Keratinocyte (primary cell): Measurements from ENCODE around the gene PPHLN1. TPM values are rescaled to one million over a fixed set of nuclear protein-coding genes. Genes with fewer than 3 reads are reported as not detected.
"Not testable (repeated sequence)": the region's sequence is repeated elsewhere in the genome, so short reads cannot be mapped to it uniquely, and the experiment has no call there.

ENCODE experiments used
- DNase-seq: peaks from one replicate; pipeline ENCODE4 v3.0.0-alpha.2; 2011; ENCODE audit warnings: low read depth, missing footprints, low spot score
- FAIRE-seq: peaks from 2 replicates; lab custom pipeline; 2011; peaks lifted over from hg19 to GRCh38; lab: Jason Lieb, UNC
- H2AFZ ChIP-seq: 2 replicates; pipeline ENCODE4 v1.6.0; 2012; ENCODE audit warnings: low read length, control low read depth, inconsistent platforms; ENCODE audit not compliant: control insufficient read depth
- H3K27ac ChIP-seq: 2 replicates; pipeline ENCODE4 v1.5.1; 2011; ENCODE audit warnings: low read length; ENCODE audit not compliant: control insufficient read depth, insufficient read depth
- H3K27me3 ChIP-seq: 3 replicates; pipeline ENCODE4 v1.6.0; 2011; ENCODE audit warnings: low read length; ENCODE audit not compliant: control insufficient read depth, insufficient read depth; ENCODE audit errors: extremely low read depth
- H3K36me3 ChIP-seq, 2 experiments: 2 replicates in 1 of 2; 3 replicates in 1 of 2; pipeline ENCODE4 v1.5.1; 2011; ENCODE audit warnings: low read length in 2 of 2, mild to moderate bottlenecking in 1 of 2; ENCODE audit not compliant: control insufficient read depth in 2 of 2, insufficient read depth in 2 of 2; ENCODE audit errors: extremely low read depth in 1 of 2
- H3K4me1 ChIP-seq: 3 replicates; pipeline ENCODE4 v1.5.1; 2011; ENCODE audit warnings: low read length; ENCODE audit not compliant: control insufficient read depth, insufficient read depth; ENCODE audit errors: extremely low read depth
- H3K4me2 ChIP-seq: 3 replicates; pipeline ENCODE4 v1.6.0; 2011; ENCODE audit warnings: low read depth, low read length; ENCODE audit not compliant: control insufficient read depth, insufficient read depth; ENCODE audit errors: extremely low read depth
- H3K4me3 ChIP-seq, 3 experiments: fragments of 200-600 bp in 1 of 3; sonication (generic) in 1 of 3; 2 replicates in 2 of 3; 3 replicates in 1 of 3; pipeline ENCODE4 v1.5.1; 2011 to 2016; ENCODE audit warnings: low read length in 3 of 3, mild to moderate bottlenecking in 3 of 3, control low read depth in 2 of 3, inconsistent platforms in 1 of 3, low read depth in 1 of 3, mixed read lengths in 1 of 3, mixed run types in 1 of 3, moderate library complexity in 1 of 3; ENCODE audit not compliant: control insufficient read depth in 2 of 3, insufficient read depth in 2 of 3; ENCODE audit errors: extremely low read depth in 1 of 3
- H3K79me2 ChIP-seq: 2 replicates; pipeline ENCODE4 v1.6.0; 2012; ENCODE audit warnings: low read length; ENCODE audit not compliant: control insufficient read depth, insufficient read depth
- H3K9ac ChIP-seq: 3 replicates; pipeline ENCODE4 v1.6.0; 2011; ENCODE audit warnings: low read length; ENCODE audit not compliant: control insufficient read depth, insufficient read depth; ENCODE audit errors: extremely low read depth
- H3K9me1 ChIP-seq: 3 replicates; pipeline ENCODE4 v1.6.0; 2011; ENCODE audit warnings: low read length; ENCODE audit not compliant: control insufficient read depth, insufficient read depth; ENCODE audit errors: extremely low read depth
- H3K9me3 ChIP-seq: 2 replicates; pipeline ENCODE4 v1.5.1; 2012; ENCODE audit warnings: low read depth, low read length; ENCODE audit not compliant: control insufficient read depth
- H4K20me1 ChIP-seq: 3 replicates; pipeline ENCODE4 v1.6.0; 2011; ENCODE audit warnings: low read length; ENCODE audit not compliant: control insufficient read depth, insufficient read depth; ENCODE audit errors: extremely low read depth
- EZH2 ChIP-seq: IDR thresholded peaks from one replicate; pipeline ENCODE4 v1.6.1; 2012; ENCODE audit warnings: inconsistent platforms, mild to moderate bottlenecking, low read length, moderate library complexity
- dilution Hi-C: fragments of 300-500 bp; cut with MboI; formaldehyde crosslinking; loops from one replicate; pipeline ENCODE4 v1.7.0; 2020; ENCODE audit warnings: low sequenced_read_pairs; ENCODE audit not compliant: extremely low pct_ligation_motif_present
- polyA plus RNA-seq, 5 experiments: library from polyadenylated mRNA; depleted of rRNA in 3 of 5; stranded (reverse) in 3 of 5; stranded (forward) in 1 of 5; unstranded in 1 of 5; fragments of >200 nt; gene quantifications; 1 replicate in 1 of 5; 2 replicates in 3 of 5; 3 replicates in 1 of 5; pipeline versions ENCODE4 v1.2.1 to v1.2.3, GENCODE V29; 2011 to 2012; ENCODE audit warnings: missing spikeins in 2 of 5, low read depth in 1 of 5, low replicate concordance in 1 of 5
- TF ChIP-seq, protein P1 (sequence below), 3 experiments: IDR thresholded peaks in 1 of 3; conservative IDR thresholded peaks in 1 of 3; optimal IDR thresholded peaks in 1 of 3; 2 replicates in 2 of 3; 3 replicates in 1 of 3; pipeline versions ENCODE3 to v1.5.1; 2011; ENCODE audit warnings: low read length in 3 of 3, mild to moderate bottlenecking in 3 of 3, moderate library complexity in 2 of 3, control low read depth in 1 of 3, inconsistent platforms in 1 of 3; ENCODE audit not compliant: insufficient read depth in 2 of 3; ENCODE audit errors: extremely low read depth in 1 of 3

PPHLN1 gene
- polyA plus RNA-seq, 1 donor (not counting 4 experiments of a cell fraction or from before 2014, with no cell fraction given): 95.5 TPM

GRCh38 chr12:42327227-42327590 is 1.2 kb downstream of the PPHLN1 start:
- H3K9me1 ChIP-seq: peaks cover 3% of the 10 kb centered on the region
- dilution Hi-C loops: no loop called here
- H2AFZ ChIP-seq: no peak overlapping the region
- DNase-seq: no peak
- H3K79me2 ChIP-seq: peaks cover 70% of the 10 kb centered on the region
- peak overlapping the region; percentile 96 for H3K4me2 ChIP-seq
- H4K20me1 ChIP-seq: peaks cover 6% of the 10 kb centered on the region
- H3K36me3 ChIP-seq: peaks cover 0 to 5% of the 10 kb centered on the region in 2 experiments
- peak overlapping the region; percentile 97 for H3K9ac ChIP-seq
- H3K27me3 ChIP-seq: no peaks in the 10 kb centered on the region
- peaks cover 27% of the 10 kb centered on the region for H3K4me1 ChIP-seq
- no peak for TF ChIP-seq EZH2
- TF ChIP-seq, protein P1, sequence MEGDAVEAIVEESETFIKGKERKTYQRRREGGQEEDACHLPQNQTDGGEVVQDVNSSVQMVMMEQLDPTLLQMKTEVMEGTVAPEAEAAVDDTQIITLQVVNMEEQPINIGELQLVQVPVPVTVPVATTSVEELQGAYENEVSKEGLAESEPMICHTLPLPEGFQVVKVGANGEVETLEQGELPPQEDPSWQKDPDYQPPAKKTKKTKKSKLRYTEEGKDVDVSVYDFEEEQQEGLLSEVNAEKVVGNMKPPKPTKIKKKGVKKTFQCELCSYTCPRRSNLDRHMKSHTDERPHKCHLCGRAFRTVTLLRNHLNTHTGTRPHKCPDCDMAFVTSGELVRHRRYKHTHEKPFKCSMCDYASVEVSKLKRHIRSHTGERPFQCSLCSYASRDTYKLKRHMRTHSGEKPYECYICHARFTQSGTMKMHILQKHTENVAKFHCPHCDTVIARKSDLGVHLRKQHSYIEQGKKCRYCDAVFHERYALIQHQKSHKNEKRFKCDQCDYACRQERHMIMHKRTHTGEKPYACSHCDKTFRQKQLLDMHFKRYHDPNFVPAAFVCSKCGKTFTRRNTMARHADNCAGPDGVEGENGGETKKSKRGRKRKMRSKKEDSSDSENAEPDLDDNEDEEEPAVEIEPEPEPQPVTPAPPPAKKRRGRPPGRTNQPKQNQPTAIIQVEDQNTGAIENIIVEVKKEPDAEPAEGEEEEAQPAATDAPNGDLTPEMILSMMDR (optimal IDR thresholded peaks at IDR 0.05 in 1 of 3, IDR thresholded peaks at IDR 0.05 in 1 of 3, conservative IDR thresholded peaks at IDR 0.05 in 1 of 3; ENCODE audit: extremely low read depth in 1 of 3, insufficient read depth in 2 of 3, low read length in 3 of 3): no peak
- peak overlapping the region; percentile 96 for H3K27ac ChIP-seq
- no peak for FAIRE-seq
- H3K4me3 ChIP-seq: peak overlapping the region; percentile 82 to 99 (median 90)
- H3K9me3 ChIP-seq: no peaks in the 10 kb centered on the region

GRCh38 chr12:42330097-42330496 is 4.1 kb downstream of the PPHLN1 start:
- peaks cover 20% of the 10 kb centered on the region for H3K4me1 ChIP-seq

More at GRCh38 chr12:42330097-42330496, 4.1 kb downstream of the PPHLN1 start:
- H2AFZ ChIP-seq, H3K4me3 ChIP-seq, H3K9me3 ChIP-seq, FAIRE-seq, H3K4me2 ChIP-seq, H4K20me1 ChIP-seq, H3K27me3 ChIP-seq, DNase-seq, H3K27ac ChIP-seq, H3K9me1 ChIP-seq, dilution Hi-C loops, H3K36me3 ChIP-seq, H3K9ac ChIP-seq: not testable (repeated sequence)
- peaks cover 91% of the 10 kb centered on the region for H3K79me2 ChIP-seq
